ENCODE results near the gene CHP1.
"Not testable (repeated sequence)": the region's sequence is repeated elsewhere in the genome, so short reads cannot be mapped to it uniquely, and the experiment has no call there.

DNA sequence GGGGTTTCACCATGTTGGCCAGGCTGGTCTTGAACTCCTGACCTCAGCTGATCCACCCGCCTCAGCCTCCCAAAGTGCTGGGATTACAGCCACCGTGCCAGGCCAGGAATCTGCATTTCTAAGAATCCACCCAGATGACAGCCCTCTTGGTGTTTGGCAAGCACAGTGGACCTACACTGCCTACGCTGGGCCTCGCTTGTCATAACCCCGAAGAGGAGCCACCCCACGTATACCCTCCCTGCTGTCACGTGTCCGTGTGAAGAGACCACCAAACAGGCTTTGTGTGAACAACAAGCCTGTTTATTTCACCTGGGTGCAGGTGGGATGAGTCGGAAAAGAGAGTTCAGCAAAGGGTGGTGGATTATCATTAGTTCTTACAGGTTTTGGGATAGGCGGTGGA, 51.4 kb downstream of the CHP1 start:
- TF ChIP-seq, protein P1, sequence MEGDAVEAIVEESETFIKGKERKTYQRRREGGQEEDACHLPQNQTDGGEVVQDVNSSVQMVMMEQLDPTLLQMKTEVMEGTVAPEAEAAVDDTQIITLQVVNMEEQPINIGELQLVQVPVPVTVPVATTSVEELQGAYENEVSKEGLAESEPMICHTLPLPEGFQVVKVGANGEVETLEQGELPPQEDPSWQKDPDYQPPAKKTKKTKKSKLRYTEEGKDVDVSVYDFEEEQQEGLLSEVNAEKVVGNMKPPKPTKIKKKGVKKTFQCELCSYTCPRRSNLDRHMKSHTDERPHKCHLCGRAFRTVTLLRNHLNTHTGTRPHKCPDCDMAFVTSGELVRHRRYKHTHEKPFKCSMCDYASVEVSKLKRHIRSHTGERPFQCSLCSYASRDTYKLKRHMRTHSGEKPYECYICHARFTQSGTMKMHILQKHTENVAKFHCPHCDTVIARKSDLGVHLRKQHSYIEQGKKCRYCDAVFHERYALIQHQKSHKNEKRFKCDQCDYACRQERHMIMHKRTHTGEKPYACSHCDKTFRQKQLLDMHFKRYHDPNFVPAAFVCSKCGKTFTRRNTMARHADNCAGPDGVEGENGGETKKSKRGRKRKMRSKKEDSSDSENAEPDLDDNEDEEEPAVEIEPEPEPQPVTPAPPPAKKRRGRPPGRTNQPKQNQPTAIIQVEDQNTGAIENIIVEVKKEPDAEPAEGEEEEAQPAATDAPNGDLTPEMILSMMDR (conservative IDR thresholded peaks at IDR 0.05 in 1 of 2, IDR thresholded peaks at IDR 0.05 in 1 of 2; ENCODE audit: extremely low read depth in 1 of 2, insufficient read depth in 1 of 2, low read depth in 1 of 2, low read length in 2 of 2), result not testable (repeated sequence)
- TF ChIP-seq EZH2 (IDR thresholded peaks at IDR 0.05; ENCODE audit: borderline replicate concordance, low read length), result not testable (repeated sequence)
